Omental fat pad (tissue), 4 donors: ENCODE data around the gene FLNA. TPM values are rescaled to one million over a fixed set of nuclear protein-coding genes. Genes with fewer than 3 reads are reported as not detected.
A peak's percentile ranks its signal among the peaks of the same experiment; 100 is the strongest.

Source experiments
- ATAC-seq: fragments of 150-250 bp; one replicate; pipeline ENCODE4 v1.9.1; 2016; ENCODE audit warnings: mild to moderate bottlenecking, moderate library complexity; ENCODE audit not compliant: low FRiP score
- DNase-seq: peaks from one replicate; pipeline ENCODE4 v3.0.0-alpha.2; 2019; ENCODE audit warnings: low spot score
- total RNA-seq, 4 donors: library from RNA; depleted of rRNA; stranded (reverse); fragments of >200 nt; gene quantifications; one replicate each; pipeline ENCODE4 v1.1.0, GENCODE V29; 2016
- TF ChIP-seq, protein P1 (sequence below), 3 donors: fragments of 450-650 bp; IDR thresholded peaks; one replicate each; pipeline ENCODE4 v1.5.1; 2016 to 2017; ENCODE audit warnings: antibody characterized with exemption in 3 of 3, mild to moderate bottlenecking in 3 of 3, moderate library complexity in 2 of 3

FLNA gene
- total RNA-seq, 4 donors from 2014 or later, result 496 to 1,133 (median 729) TPM

DNA sequence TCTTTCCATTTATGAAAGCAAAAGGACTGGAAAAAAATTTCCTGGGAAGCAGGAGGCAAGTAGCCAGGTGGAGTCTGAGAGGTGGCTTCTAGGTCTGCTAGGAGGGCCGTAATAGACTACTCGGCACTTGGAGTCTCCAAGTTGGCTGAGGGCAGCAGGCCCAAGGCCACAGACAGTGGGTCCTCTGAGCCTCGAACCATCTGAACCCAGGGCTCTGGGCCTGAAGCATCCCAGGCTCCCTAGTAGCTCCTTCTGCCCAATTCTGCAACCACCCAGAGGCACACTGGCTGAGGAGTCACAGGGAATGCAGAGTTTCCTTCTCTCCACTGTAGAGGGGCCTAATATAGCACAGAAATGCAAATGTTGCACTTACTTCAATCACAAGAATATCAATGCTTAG lies 59.0 kb downstream of the FLNA start:
- ATAC-seq (no peak), DNase-seq (no peak)
- TF ChIP-seq, protein P1, sequence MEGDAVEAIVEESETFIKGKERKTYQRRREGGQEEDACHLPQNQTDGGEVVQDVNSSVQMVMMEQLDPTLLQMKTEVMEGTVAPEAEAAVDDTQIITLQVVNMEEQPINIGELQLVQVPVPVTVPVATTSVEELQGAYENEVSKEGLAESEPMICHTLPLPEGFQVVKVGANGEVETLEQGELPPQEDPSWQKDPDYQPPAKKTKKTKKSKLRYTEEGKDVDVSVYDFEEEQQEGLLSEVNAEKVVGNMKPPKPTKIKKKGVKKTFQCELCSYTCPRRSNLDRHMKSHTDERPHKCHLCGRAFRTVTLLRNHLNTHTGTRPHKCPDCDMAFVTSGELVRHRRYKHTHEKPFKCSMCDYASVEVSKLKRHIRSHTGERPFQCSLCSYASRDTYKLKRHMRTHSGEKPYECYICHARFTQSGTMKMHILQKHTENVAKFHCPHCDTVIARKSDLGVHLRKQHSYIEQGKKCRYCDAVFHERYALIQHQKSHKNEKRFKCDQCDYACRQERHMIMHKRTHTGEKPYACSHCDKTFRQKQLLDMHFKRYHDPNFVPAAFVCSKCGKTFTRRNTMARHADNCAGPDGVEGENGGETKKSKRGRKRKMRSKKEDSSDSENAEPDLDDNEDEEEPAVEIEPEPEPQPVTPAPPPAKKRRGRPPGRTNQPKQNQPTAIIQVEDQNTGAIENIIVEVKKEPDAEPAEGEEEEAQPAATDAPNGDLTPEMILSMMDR (IDR thresholded peaks at IDR 0.05), result no peak

DNA sequence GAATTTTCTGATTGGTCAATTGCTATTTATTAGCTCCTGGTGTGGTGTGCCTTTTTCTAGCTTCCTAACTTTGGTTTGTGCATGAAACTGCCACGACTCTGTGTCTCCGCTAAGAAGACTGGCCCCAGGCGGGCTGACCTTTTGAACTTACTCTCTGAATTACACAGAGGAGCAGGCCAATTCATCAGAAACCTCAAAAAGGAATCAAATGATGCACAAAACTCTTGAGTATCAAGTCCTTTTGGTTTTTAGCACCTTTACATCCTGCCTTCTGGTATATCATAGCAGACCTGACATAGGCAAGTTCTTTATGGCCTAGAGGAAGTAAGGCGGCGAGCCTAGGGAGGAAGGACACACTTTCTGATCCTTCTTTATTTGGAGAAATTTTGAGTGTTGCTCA lies 61.3 kb downstream of the FLNA start:
- ATAC-seq, result no peak
- TF ChIP-seq, protein P1 (IDR thresholded peaks at IDR 0.05), result no peak
- no peak for DNase-seq

DNA sequence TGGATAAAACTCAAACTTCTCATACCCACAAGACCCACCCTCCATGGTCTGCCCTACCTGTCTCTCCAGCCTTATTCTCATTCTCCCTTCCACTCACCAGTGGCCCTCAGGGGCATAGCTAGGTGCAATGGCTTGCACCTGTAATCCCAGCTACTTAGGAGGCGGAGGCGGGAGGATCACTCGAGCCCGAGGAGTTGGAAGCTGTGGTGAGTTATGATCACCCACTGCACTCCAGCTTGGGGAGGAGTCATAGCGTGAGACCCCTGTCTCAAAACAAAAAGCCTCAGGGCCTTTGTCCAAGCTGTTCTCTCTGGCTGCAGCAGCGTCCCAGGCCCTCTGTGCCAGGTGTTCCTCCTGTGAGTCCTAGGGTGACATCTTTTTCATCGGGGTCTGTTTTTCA lies 62.3 kb downstream of the FLNA start:
- DNase-seq (no peak), ATAC-seq (no peak)
- TF ChIP-seq, protein P1 (IDR thresholded peaks at IDR 0.05), result no peak

DNA sequence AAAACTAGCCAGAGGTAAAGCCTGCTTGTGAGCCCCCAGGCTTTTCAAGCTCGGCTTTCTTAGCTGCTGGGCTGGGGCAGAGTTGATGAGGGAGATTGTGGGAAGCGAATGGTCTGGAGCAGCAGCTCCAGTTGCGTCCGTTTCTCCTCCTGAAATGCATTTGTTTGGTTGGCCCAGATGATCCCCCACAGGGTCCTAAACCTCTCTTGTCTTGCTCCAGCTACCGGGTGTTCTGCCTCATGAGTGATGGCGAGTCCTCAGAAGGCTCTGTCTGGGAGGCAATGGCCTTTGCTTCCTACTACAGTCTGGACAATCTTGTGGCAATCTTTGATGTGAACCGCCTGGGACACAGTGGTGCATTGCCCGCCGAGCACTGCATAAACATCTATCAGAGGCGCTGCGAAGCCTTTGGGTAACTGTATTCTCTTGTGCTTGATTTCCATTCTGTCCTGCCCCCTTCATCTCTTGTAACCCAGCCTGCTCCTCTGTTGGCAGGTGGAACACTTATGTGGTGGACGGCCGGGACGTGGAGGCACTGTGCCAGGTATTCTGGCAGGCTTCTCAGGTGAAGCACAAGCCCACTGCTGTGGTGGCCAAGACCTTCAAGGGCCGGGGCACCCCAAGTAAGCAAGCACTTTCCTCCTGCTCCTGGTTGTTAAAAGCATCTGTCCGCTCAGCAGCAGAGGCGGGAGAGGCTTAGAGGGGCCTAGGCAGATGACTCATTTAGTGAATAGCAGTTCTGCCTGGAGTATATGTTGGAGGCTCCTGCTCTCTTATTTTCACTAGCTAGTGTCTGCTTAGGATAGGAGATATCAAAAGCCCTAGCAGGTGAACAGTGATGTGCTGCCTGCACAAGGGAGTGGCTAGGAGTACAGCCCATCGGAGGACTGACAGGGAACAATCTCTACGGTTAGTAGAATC lies 63.6 kb downstream of the FLNA start:
- DNase-seq, result no peak
- no peak for ATAC-seq
- TF ChIP-seq, protein P1 (IDR thresholded peaks at IDR 0.05), result no peak

DNA sequence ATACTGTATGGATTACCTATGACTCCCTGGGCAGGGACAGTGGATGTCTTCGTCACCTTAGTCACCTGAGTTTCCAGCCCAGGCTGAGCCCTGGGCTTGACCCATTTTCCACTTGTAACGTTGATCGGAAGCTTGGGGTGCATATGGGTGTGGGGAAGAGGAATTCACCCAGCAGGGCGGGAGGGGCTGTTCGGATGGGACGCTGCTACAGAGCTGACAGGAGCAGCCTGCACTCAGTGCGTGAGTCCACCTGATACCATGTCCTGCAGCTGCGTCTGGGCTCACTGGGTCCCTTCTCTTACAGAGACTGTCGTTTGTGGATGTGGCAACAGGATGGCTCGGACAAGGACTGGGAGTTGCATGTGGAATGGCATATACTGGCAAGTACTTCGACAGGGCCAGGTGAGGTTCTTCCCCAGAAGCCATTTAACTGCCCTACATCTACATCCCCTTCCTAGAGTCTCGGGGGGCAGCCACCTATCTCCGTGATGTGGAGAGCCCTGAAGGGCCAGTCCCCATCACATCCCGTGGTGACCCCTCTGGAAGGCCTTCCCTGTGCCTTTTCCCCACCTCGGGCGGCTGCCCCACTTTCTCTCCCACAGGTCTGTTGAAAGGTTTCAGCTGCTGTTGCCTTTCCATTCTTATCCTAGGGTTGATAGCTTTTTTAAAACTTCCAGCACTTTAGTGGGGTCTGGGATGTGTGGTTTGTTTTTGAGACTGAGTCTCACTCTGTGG lies 65.2 kb downstream of the FLNA start:
- no peak for ATAC-seq
- TF ChIP-seq, protein P1 (IDR thresholded peaks at IDR 0.05), result no peak
- no peak for DNase-seq

DNA sequence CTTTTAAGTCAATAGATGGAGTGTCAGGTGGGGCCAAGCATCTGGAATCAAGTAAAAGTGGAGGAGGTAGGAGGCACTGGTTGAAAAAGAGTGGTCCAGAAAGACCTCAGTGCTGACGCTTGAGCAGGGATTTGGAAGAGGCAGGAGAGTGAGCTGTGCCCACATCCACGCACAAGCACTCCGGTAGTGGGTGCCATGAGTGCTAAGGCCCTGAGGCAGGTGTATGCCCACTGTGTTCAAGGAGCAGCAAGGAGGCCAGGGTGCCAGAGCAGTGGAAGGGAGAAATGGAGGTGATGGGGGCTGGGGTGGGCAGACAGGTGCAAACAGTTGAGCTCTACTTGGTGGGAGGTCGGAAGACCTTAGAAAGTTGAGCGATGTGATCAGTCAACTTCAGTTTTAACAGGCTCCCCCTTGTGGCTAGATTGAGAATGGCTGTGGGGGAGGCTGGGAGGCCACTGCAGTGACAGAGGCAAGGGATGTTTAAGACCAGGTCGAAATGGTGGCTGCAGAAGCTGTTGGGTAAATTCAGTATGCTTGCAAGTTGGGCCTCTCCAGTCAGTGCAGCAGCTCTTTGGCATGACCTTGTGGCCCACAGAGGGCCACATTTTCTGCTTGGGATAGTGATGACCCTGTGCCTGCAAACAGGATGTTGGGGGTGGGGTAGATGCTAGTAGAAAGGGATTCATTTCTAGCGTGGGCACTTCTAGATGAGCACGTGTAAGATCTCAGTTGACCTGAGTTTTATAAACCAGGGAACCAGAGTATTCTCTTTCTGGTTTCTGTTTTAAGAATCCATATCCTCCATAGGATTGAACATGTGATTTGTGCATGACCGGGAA lies 66.1 kb downstream of the FLNA start:
- peak; percentile 61 for DNase-seq
- ATAC-seq, result peak; percentile 25
- TF ChIP-seq, protein P1 (IDR thresholded peaks at IDR 0.05), result peak in 1 of 3 donors; percentile 58
